Uterus (tissue), 2 donors: ENCODE data around the gene AMOT.
A peak's percentile ranks its signal among the peaks of the same experiment; 100 is the strongest.

Experiments used
- POLR2A ChIP-seq, 2 donors: fragments of 450-650 bp; IDR thresholded peaks; one replicate each; pipeline ENCODE4 v1.6.1; 2016; ENCODE audit warnings: antibody characterized with exemption in 2 of 2, mild to moderate bottlenecking in 1 of 2, moderate library complexity in 1 of 2
- TF ChIP-seq, protein P1 (sequence below), 4 experiments: fragments of 200-600 bp in 2 of 4; fragments of 450-650 bp in 2 of 4; sonication (generic) in 2 of 4; IDR thresholded peaks; one replicate each; pipeline ENCODE4 v1.5.1; 2016 to 2019; ENCODE audit warnings: antibody characterized with exemption in 4 of 4, mild to moderate bottlenecking in 2 of 4, moderate library complexity in 1 of 4

- TF ChIP-seq, protein P1, sequence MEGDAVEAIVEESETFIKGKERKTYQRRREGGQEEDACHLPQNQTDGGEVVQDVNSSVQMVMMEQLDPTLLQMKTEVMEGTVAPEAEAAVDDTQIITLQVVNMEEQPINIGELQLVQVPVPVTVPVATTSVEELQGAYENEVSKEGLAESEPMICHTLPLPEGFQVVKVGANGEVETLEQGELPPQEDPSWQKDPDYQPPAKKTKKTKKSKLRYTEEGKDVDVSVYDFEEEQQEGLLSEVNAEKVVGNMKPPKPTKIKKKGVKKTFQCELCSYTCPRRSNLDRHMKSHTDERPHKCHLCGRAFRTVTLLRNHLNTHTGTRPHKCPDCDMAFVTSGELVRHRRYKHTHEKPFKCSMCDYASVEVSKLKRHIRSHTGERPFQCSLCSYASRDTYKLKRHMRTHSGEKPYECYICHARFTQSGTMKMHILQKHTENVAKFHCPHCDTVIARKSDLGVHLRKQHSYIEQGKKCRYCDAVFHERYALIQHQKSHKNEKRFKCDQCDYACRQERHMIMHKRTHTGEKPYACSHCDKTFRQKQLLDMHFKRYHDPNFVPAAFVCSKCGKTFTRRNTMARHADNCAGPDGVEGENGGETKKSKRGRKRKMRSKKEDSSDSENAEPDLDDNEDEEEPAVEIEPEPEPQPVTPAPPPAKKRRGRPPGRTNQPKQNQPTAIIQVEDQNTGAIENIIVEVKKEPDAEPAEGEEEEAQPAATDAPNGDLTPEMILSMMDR (IDR thresholded peaks at IDR 0.05): no peak
- TF ChIP-seq POLR2A (IDR thresholded peaks at IDR 0.05): peak in 1 of 2 donors; percentile 43
Observed at GRCh38 chrX:112840382-112841113, at the start of gene AMOT.
